H1 (cell line): ENCODE results near the gene MAFF. TPM values are rescaled to one million over a fixed set of nuclear protein-coding genes. Genes with fewer than 3 reads are reported as not detected.

Experiments
- CTCF ChIA-PET: fragments of 300-600 bp; sonication (Branson Sonifier 250); formaldehyde crosslinking; loops from one replicate; lab custom pipeline; 2021; ENCODE audit not compliant: partially characterized antibody; lab: Charles Lee
- POLR2A ChIA-PET: fragments of 300-600 bp; sonication (Branson Sonifier 250); formaldehyde crosslinking; loops from one replicate; lab custom pipeline; 2021; ENCODE audit warnings: inconsistent platforms; ENCODE audit not compliant: partially characterized antibody; lab: Charles Lee
- DNase-seq, 2 experiments: peaks; one replicate each; pipeline versions ENCODE4 v3.0.0 to v3.0.0-alpha.2; 2010 to 2022; ENCODE audit warnings: low spot score in 2 of 2, low read depth in 1 of 2, mixed read lengths in 1 of 2
- FAIRE-seq: peaks from 2 replicates; lab custom pipeline; 2011; peaks lifted over from hg19 to GRCh38; lab: Jason Lieb, UNC
- H2AFZ ChIP-seq: 2 replicates; pipeline ENCODE4 v1.8.1; 2012; ENCODE audit warnings: low read length, inconsistent platforms
- H2AK5ac ChIP-seq: 2 replicates; pipeline ENCODE4 v1.6.1; 2013; ENCODE audit warnings: low read depth, low read length
- H2BK120ac ChIP-seq: replicated peaks from 2 replicates; pipeline ENCODE3; 2013; ENCODE audit warnings: low read depth, low read length, inconsistent platforms
- H2BK12ac ChIP-seq: 2 replicates; pipeline ENCODE4 v1.6.1; 2013; ENCODE audit warnings: low read depth, low read length
- H2BK15ac ChIP-seq: 2 replicates; pipeline ENCODE4 v1.6.1; 2013; ENCODE audit warnings: low read length
- H2BK20ac ChIP-seq: 2 replicates; pipeline ENCODE4 v1.6.1; 2013; ENCODE audit warnings: low read length
- H2BK5ac ChIP-seq: 2 replicates; pipeline ENCODE4 v1.6.1; 2013; ENCODE audit warnings: low read depth, low read length
- H3K14ac ChIP-seq: 2 replicates; pipeline ENCODE4 v1.6.1; 2013; ENCODE audit warnings: inconsistent platforms; ENCODE audit not compliant: insufficient read length
- H3K18ac ChIP-seq: 2 replicates; pipeline ENCODE4 v1.6.1; 2013; ENCODE audit warnings: low read length; ENCODE audit errors: extremely low read depth
- H3K23ac ChIP-seq: 2 replicates; pipeline ENCODE4 v1.6.1; 2013; ENCODE audit warnings: inconsistent platforms; ENCODE audit not compliant: insufficient read length
- H3K23me2 ChIP-seq: 2 replicates; pipeline ENCODE4 v1.6.1; 2013; ENCODE audit warnings: low read depth, low read length
- H3K27ac ChIP-seq: 2 replicates; pipeline ENCODE4 v1.6.1; 2011; ENCODE audit warnings: low read depth, low read length, inconsistent platforms
- H3K27me3 ChIP-seq, 4 experiments: replicated peaks in 1 of 4; 1 replicate in 1 of 4; 2 replicates in 3 of 4; pipeline versions ENCODE4 v1.6.1 to v1.8.1; 2011 to 2013; ENCODE audit warnings: low read length in 3 of 4, mild to moderate bottlenecking in 3 of 4, inconsistent platforms in 2 of 4, mixed read lengths in 2 of 4, moderate library complexity in 1 of 4; ENCODE audit not compliant: control insufficient read depth in 3 of 4, insufficient read depth in 3 of 4; ENCODE audit errors: extremely low read depth in 1 of 4
- H3K36me3 ChIP-seq, 4 experiments: 2 replicates each; pipeline versions ENCODE4 v1.6.1 to v1.8.1; 2011 to 2013; ENCODE audit warnings: mild to moderate bottlenecking in 4 of 4, low read length in 3 of 4, moderate library complexity in 2 of 4, control low read depth in 1 of 4, inconsistent platforms in 1 of 4; ENCODE audit not compliant: insufficient read depth in 4 of 4, control insufficient read depth in 2 of 4
- H3K4ac ChIP-seq: replicated peaks from 2 replicates; pipeline ENCODE3; 2013; ENCODE audit warnings: low read length, low read depth, mixed read lengths, inconsistent platforms; ENCODE audit not compliant: insufficient read length
- H3K4me1 ChIP-seq, 4 experiments: replicated peaks in 1 of 4; 1 replicate in 1 of 4; 2 replicates in 3 of 4; pipeline versions ENCODE4 v1.6.1 to v1.8.1; 2011 to 2013; ENCODE audit warnings: low read length in 3 of 4, inconsistent platforms in 2 of 4, mixed read lengths in 1 of 4; ENCODE audit not compliant: insufficient read depth in 4 of 4, control insufficient read depth in 3 of 4
- H3K4me2 ChIP-seq, 2 experiments: 2 replicates each; pipeline versions ENCODE4 v1.6.1 to v1.8.1; 2011 to 2013; ENCODE audit warnings: low read depth in 2 of 2, low read length in 2 of 2, control low read depth in 1 of 2, inconsistent platforms in 1 of 2, mild to moderate bottlenecking in 1 of 2; ENCODE audit not compliant: insufficient read depth in 1 of 2
- H3K4me3 ChIP-seq, 4 experiments: fragments of 200-600, 300-600 bp in 1 of 4; sonication (generic), shearing (Covaris generic), sonication (Bioruptor Twin) in 1 of 4; 2 replicates each; pipeline versions ENCODE4 v1.5.1 to v1.8.1; 2011 to 2016; ENCODE audit warnings: low read length in 4 of 4, low read depth in 3 of 4, control low read depth in 2 of 4, inconsistent platforms in 2 of 4, mild to moderate bottlenecking in 2 of 4, mixed read lengths in 1 of 4, moderate library complexity in 1 of 4; ENCODE audit not compliant: insufficient read depth in 2 of 4; ENCODE audit errors: extremely low read depth in 1 of 4
- H3K56ac ChIP-seq: replicated peaks from 2 replicates; pipeline ENCODE3; 2013; ENCODE audit warnings: low read depth, mild to moderate bottlenecking, mixed read lengths, low read length, inconsistent platforms; ENCODE audit not compliant: insufficient read length
- H3K79me1 ChIP-seq: 2 replicates; pipeline ENCODE4 v1.6.1; 2013; ENCODE audit warnings: low read depth, low read length, control low read depth
- H3K79me2 ChIP-seq, 2 experiments: 2 replicates each; pipeline versions ENCODE4 v1.6.1 to v1.8.1; 2012 to 2013; ENCODE audit warnings: low read length in 2 of 2, mild to moderate bottlenecking in 2 of 2, inconsistent platforms in 1 of 2; ENCODE audit not compliant: insufficient read depth in 2 of 2, control insufficient read depth in 1 of 2
- H3K9ac ChIP-seq, 4 experiments: replicated peaks in 1 of 4; 1 replicate in 1 of 4; 2 replicates in 3 of 4; pipeline versions ENCODE4 v1.6.1 to v1.8.1; 2011 to 2013; ENCODE audit warnings: low read depth in 3 of 4, low read length in 3 of 4, control low read depth in 2 of 4, mild to moderate bottlenecking in 2 of 4, moderate library complexity in 2 of 4, inconsistent platforms in 1 of 4; ENCODE audit errors: extremely low read depth in 1 of 4
- H3K9me3 ChIP-seq, 2 experiments: 2 replicates each; pipeline versions ENCODE4 v1.6.1 to v1.8.1; 2012 to 2013; ENCODE audit warnings: mild to moderate bottlenecking in 2 of 2, moderate library complexity in 2 of 2, control low read depth in 1 of 2, inconsistent platforms in 1 of 2, low read depth in 1 of 2, low read length in 1 of 2, mixed read lengths in 1 of 2; ENCODE audit not compliant: insufficient read depth in 2 of 2
- H4K20me1 ChIP-seq, 2 experiments: replicated peaks in 1 of 2; 2 replicates each; pipeline versions ENCODE3 to v1.8.1; 2011 to 2013; ENCODE audit warnings: inconsistent platforms in 2 of 2, low read length in 2 of 2, mild to moderate bottlenecking in 1 of 2; ENCODE audit not compliant: insufficient read depth in 2 of 2, control insufficient read depth in 1 of 2
- H4K5ac ChIP-seq: 2 replicates; pipeline ENCODE4 v1.6.1; 2013; ENCODE audit warnings: low read length, low read depth, mixed read lengths, inconsistent platforms; ENCODE audit not compliant: insufficient read length
- H4K8ac ChIP-seq: 2 replicates; pipeline ENCODE4 v1.8.0; 2013; ENCODE audit warnings: mild to moderate bottlenecking, moderate library complexity, low read length, inconsistent platforms; ENCODE audit not compliant: insufficient read depth; ENCODE audit errors: extremely low read depth
- H4K91ac ChIP-seq: replicated peaks from 2 replicates; pipeline ENCODE3; 2013; ENCODE audit warnings: low read length, mixed read lengths, inconsistent platforms; ENCODE audit not compliant: insufficient read length
- ASH2L ChIP-seq: fragments of 200-600, 300-600 bp; sonication (generic); IDR thresholded peaks from one replicate; pipeline ENCODE4 v1.7.1; 2017; ENCODE audit warnings: low read length
- ATF2 ChIP-seq: IDR thresholded peaks from 2 replicates; pipeline ENCODE4 v1.6.1; 2012; ENCODE audit warnings: low read length, inconsistent platforms
- BCL11A ChIP-seq, 2 experiments: IDR thresholded peaks; one replicate each; pipeline ENCODE4 v1.6.1; 2011; ENCODE audit warnings: low read depth in 2 of 2, low read length in 2 of 2, mild to moderate bottlenecking in 2 of 2
- CHD2 ChIP-seq: IDR thresholded peaks from 2 replicates; pipeline ENCODE4 v1.6.1; 2012; ENCODE audit warnings: low read length, improper control_type of control experiment
- FOSL1 ChIP-seq: IDR thresholded peaks from 2 replicates; pipeline ENCODE4 v1.6.1; 2011; ENCODE audit warnings: mild to moderate bottlenecking, low read depth, low read length, moderate library complexity; ENCODE audit not compliant: insufficient read depth
- HDAC6 ChIP-seq: IDR thresholded peaks from one replicate; pipeline ENCODE4 v1.7.1; 2012; ENCODE audit warnings: low read depth, mild to moderate bottlenecking, inconsistent platforms, low read length, moderate library complexity
- POLR2AphosphoS5 ChIP-seq: IDR thresholded peaks from 2 replicates; pipeline ENCODE4 v1.6.1; 2011; ENCODE audit warnings: low read depth, low read length
- RFX5 ChIP-seq: IDR thresholded peaks from 2 replicates; pipeline ENCODE4 v1.6.1; 2011; ENCODE audit warnings: low read depth, low read length, improper control_type of control experiment, borderline replicate concordance
- RXRA ChIP-seq: IDR thresholded peaks from 2 replicates; pipeline ENCODE4 v1.6.1; 2011; ENCODE audit warnings: low read depth, mild to moderate bottlenecking, low read length, moderate library complexity; ENCODE audit not compliant: insufficient read depth
- SIX5 ChIP-seq: IDR thresholded peaks from 2 replicates; pipeline ENCODE4 v1.6.1; 2011; ENCODE audit warnings: mild to moderate bottlenecking, low read depth, low read length
- TAF1 ChIP-seq: IDR thresholded peaks from 2 replicates; pipeline ENCODE4 v1.6.1; 2011; ENCODE audit warnings: mild to moderate bottlenecking, low read depth, low read length
- TEAD4 ChIP-seq: IDR thresholded peaks from 2 replicates; pipeline ENCODE4 v1.6.1; 2012; ENCODE audit warnings: low read depth, low read length, inconsistent platforms, mixed read lengths
- WGBS, 2 experiments: shearing (Covaris generic) in 1 of 2; methylation state at CpG; one replicate each; pipeline versions ENCODE4 v1.1.6 to v1.1.7; 2013 to 2015; ENCODE audit warnings: low lambda C conversion rate in 2 of 2, mixed read lengths in 2 of 2, inconsistent platforms in 1 of 2, low coverage in 1 of 2, missing lambda C conversion rate in 1 of 2; ENCODE audit not compliant: insufficient replicate concordance in 2 of 2, insufficient coverage in 1 of 2, insufficient read length in 1 of 2; ENCODE audit errors: extremely low coverage in 1 of 2, missing lambda C conversion rate in 1 of 2; 5-methylcytosine and 5-hydroxymethylcytosine counted together
- polyA plus RNA-seq, 7 experiments: library from polyadenylated mRNA; depleted of rRNA in 3 of 7; stranded (reverse) in 5 of 7; unstranded in 2 of 7; fragments of >200 nt in 5 of 7; fragments of 200-250 nt in 2 of 7; gene quantifications; 1 replicate in 5 of 7; 2 replicates in 1 of 7; 4 replicates in 1 of 7; pipeline versions ENCODE4 v1.2.1 to v1.2.3, GENCODE V29; 2011 to 2013; ENCODE audit warnings: missing spikeins in 2 of 7, mixed read lengths in 2 of 7
- total RNA-seq: library from RNA; stranded (reverse); fragmentation: NEBNext Ultra II Directional; extraction: Animal tissue kit (Norgen Biotek cat#: 25700); gene quantifications from 2 replicates; pipeline ENCODE4 v1.2.1, GENCODE V29; 2021

The MAFF gene
- total and polyA plus RNA-seq, 2 of the 8 experiments (the other 6 are each of a cell fraction or from before 2014, with no cell fraction given) = 1.5 to 6.3 TPM

GRCh38 chr22:38169116-38169515, 32.7 kb upstream of the MAFF start:
- Histone ChIP-seq H2BK120ac (no peak overlapping the region), H3K9me3 (no peaks in the 10 kb centered on the region), H2BK5ac (no peak overlapping the region), H4K91ac (no peak overlapping the region), H3K4me3 (no peak overlapping the region), H3K27me3 (no peaks in the 10 kb centered on the region), H3K23me2 (no peaks in the 10 kb centered on the region), H4K8ac (no peak overlapping the region), H2BK12ac (no peak overlapping the region), H2AFZ (no peak overlapping the region), H3K4me1 (peaks cover 0 to 6% (median 2%) of the 10 kb centered on the region in 4 experiments; a peak in 3 of 7 replicates), H3K14ac (no peak overlapping the region), H3K4me2 (no peak overlapping the region), H2AK5ac (no peak overlapping the region), H3K23ac (no peak overlapping the region), H4K5ac (no peak overlapping the region), H3K36me3 (no peaks in the 10 kb centered on the region), H3K79me2 (no peaks in the 10 kb centered on the region), H4K20me1 (no peaks in the 10 kb centered on the region), H3K27ac (no peak overlapping the region), H3K79me1 (no peaks in the 10 kb centered on the region), H2BK20ac (no peak overlapping the region), H2BK15ac (no peak overlapping the region), H3K18ac (no peak overlapping the region), H3K56ac (no peak overlapping the region), H3K9ac (no peak overlapping the region), H3K4ac (no peak overlapping the region)
- CTCF ChIA-PET = no interaction called here
- WGBS, 2 experiments = 84% methylated on average over 17 of the region's 17 CpGs; no CpG with 5 or more reads in 1 of the 2 experiments
- FAIRE-seq (no peak), DNase-seq (no peak)
- TF ChIP-seq CHD2 = no peak
- no peak for TF ChIP-seq RFX5
- TF ChIP-seq ATF2 = no peak
- TF ChIP-seq FOSL1 = no peak
- no peak for TF ChIP-seq TEAD4
- TF ChIP-seq BCL11A (IDR thresholded peaks at IDR 0.05; ENCODE audit: low read depth in 2 of 2, low read length in 2 of 2) = no peak
- no peak for TF ChIP-seq TAF1
- TF ChIP-seq RXRA = no peak
- no peak for TF ChIP-seq HDAC6
- no peak for TF ChIP-seq SIX5
- no peak for TF ChIP-seq ASH2L
- no peak for TF ChIP-seq POLR2AphosphoS5
- POLR2A ChIA-PET = no interaction called here
